ENCODE data around the gene PML. TPM values are rescaled to one million over a fixed set of nuclear protein-coding genes. Genes with fewer than 3 reads are reported as not detected.
"Not testable (repeated sequence)": the region's sequence is repeated elsewhere in the genome, so short reads cannot be mapped to it uniquely, and the experiment has no call there.

PML gene
- total RNA-seq, 1 donor from 2014 or later: 28.8 TPM

DNA sequence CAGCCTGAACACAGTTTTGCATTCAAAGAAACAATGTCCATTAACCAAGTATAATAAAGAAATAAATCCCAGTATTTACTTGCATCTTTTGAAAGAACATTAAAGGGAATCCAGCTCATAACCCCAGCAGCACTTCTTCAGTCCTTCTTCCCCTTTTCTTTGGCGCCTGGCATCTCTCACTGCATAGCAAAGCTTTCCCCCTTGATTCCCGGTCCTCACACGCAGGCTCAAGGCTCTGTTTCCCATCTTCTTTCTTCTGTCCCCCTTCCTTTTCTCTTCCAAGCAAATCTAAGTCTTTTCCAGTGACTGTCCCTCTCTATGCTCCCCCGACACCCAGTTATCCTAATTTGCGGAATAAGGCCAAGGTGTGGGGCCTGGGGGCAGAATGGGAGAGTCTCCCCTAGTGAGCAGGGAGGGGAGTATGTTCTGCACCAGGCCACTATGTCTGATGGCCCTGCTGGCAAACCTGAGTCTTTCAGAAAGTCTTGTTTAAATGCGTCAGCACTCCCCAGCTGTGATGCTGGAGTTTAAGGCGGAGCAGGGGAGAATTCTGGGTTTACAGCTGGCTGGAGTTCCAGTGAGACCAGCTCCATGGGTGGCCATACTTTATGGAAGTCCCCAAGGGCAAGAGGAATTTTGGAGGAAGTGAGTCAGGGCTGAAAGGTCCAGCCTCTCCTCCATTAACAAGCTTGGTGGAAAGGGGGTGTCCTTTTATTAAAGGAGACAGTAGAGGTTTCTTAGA is 45.8 kb downstream of the PML start:
- ATAC-seq: no peak

DNA sequence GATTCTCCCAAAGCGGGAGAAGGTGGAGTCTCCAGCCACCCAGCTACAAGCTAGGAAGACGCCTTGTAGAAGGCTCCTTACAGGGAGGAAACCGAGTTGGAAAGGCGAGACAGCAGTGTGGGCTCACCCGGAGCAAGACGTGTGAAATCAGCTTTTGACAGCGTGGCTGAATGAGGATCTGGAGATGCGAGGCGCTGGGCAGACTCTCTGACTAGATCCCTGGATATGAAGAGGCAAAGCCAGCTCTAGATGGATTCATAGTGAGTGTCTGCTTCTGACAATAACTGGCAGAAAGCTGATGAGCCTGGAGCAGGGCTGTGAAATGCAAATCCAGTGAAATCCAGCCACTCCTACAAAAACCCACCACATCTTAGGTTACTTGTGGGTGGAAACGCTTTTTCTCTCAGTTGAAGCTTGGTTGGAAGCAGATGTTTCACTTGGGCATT is 46.8 kb downstream of the PML start:
- ATAC-seq: no peak

DNA sequence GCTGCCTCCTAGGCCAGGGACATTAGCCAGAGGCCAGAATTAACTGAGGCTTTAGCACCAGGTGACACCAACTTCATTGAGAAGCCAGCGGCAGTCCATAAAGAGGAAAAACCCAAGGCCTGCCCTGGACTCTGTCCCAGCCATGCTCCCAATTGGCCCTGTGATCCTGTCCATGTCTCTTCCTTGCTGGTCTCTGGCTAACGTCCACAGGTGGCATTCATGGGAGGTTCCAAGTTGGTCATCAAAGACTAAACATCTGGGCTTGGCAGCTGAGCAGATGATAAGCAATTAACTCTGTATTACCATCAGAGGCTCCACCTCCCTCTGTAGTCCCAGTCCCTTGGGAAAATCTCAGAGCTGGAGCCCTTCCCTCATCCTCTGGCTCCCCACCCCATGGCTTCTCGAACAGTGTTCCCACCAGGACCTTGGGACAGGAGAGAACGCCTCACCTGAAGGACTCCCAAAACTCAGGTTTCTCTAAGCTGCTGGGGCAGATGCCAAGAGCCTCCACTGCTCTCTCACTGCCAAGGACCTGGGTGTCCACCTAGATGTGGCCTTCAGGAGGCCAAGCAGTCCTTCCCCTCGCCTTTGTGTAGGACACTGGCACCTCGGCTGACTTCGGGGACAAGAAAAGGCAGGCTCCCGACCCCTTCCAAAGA is 47.4 kb downstream of the PML start:
- ATAC-seq: no peak

DNA sequence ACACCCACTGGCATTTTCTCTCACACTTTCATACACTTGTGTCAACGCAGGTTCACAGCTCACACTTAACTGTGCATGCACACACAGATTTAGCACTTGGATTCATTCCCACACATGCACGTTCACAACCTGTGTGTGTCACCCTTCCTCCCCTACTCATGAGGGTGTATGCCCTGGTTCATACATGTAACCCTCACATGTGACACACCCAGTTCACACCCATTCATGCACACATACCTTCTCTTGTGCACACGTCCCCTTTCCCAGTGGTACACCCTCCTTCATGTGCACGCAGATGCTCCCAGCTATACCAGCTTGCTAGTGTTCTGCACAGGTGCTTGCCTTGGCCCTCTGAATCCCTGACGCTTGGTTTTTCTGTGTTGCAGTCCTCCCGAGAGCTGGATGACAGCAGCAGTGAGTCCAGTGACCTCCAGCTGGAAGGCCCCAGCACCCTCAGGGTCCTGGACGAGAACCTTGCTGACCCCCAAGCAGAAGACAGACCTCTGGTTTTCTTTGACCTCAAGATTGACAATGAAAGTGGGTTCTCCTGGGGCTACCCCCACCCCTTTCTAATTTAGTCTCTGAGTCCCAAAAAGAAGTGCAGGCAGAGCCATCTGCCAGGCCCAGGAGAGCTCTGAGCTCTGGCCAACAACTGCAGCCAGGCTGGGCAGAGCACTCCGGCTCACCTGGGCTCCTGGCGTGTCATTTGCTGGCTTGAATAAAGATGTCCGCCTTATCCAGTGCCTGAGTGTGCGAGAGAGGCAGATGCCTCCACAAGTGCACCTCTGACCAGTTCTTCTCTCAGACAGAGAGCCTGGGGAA is 48.3 kb downstream of the PML start:
- no peak for ATAC-seq

DNA sequence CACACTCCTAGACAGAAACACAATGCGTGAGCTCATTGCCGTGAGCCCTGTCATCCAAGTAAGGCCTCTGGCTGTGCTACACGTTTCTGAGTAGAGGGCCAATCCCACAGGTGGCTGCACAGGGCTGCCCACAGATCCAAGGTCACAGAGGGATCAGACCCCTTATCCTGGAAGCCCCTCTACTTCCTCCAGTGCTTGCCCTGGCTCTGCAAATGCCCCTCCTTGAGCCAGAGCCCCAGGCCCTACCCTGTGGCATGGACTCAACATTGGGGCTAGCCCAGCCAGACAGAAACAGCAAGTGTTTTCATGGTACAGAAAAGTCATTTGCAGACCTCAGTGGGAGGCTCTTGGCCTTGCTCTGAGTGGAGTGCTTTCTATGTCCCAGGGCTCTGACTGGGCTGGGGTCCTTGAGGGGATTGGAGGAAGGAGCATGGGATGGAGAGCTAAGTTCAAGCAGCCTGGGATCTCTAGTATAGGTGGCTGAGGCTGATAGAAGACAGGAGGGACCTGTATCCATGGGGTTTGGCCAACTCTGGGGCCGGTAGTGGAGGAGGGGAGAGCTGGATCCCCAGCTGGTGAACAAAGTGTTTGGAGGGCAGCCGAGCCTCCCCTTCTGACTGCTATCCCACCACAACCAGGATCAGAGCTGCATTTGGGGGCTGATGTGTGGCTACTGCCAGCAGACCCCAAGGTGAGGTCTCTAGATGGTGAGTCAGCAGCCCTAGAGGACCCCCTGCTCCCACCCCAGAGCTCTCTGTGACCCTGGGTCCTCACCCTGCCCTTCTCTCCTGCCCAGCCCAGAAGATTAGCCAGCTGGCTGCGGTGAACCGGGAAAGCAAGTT is 49.1 kb downstream of the PML start:
- no peak for ATAC-seq

DNA sequence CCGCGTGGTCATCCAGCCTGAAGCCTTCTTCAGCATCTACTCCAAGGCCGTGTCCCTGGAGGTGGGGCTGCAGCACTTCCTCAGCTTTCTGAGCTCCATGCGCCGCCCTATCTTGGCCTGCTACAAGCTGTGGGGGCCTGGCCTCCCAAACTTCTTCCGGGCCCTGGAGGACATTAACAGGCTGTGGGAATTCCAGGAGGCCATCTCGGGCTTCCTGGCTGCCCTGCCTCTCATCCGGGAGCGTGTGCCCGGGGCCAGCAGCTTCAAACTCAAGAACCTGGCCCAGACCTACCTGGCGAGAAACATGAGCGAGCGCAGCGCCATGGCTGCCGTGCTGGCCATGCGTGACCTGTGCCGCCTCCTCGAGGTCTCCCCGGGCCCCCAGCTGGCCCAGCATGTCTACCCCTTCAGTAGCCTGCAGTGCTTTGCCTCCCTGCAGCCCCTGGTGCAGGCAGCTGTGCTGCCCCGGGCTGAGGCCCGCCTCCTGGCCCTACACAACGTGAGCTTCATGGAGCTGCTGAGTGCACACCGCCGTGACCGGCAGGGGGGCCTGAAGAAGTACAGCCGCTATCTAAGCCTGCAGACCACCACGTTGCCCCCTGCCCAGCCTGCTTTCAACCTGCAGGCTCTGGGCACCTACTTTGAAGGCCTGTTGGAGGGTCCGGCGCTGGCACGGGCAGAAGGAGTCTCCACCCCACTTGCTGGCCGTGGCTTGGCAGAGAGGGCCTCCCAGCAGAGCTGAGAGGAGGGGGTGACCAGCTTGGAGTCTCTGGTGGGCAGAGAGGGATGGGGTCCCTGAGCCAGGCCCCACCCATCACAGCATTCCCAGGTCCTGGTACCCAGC is 50.0 kb downstream of the PML start:
- no peak for ATAC-seq

DNA sequence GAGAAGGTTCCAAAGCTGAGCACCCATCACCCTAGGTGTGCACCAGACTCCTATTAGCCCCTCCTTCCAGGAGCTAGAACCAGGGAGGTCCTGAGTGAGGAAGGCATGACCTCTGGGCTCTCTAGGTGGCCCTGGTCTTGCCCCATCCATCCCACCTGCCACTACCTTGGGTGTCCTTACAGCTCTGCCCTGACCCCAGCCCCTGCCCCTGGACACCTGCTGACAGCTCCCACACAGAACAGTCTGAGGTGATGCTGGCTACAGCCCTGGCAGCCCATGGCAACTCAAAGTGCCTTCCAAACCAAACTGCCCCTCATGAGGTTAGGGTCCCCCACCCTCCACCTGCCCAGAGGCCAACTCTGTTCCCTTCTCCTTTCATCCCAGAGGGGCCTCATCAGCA is 50.7 kb downstream of the PML start:
- ATAC-seq: no peak

DNA sequence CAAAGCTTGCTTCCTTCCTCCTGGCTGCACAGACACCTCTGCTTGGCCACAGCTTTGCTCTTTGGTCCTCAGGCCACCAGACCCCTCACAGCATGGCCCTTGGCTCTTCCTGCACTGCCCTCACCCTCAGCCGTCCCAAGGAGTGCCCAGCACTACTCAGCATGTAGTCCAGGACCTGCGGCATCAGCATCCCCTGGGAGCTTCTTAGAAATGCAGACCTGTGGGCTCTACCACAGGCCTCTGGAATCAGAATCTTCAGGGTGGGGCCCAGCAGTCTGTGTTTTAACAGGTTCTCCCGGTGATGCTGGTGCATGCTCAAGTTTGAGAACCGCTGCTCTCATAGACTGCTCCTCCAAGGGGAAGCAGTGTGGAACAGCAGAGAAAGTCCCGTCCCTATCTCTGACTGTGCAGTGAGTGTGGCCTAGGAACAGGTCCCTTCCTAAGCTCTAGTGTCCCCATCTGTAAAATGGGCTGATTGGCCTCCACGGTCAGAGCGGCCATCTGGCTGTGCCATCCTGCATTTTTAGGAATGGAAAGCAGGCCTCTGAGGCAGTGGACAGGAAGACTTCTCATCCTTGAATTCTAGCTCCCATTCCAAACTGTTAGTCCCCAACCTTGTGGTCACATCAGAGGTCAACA is 51.2 kb downstream of the PML start:
- no peak for ATAC-seq

DNA sequence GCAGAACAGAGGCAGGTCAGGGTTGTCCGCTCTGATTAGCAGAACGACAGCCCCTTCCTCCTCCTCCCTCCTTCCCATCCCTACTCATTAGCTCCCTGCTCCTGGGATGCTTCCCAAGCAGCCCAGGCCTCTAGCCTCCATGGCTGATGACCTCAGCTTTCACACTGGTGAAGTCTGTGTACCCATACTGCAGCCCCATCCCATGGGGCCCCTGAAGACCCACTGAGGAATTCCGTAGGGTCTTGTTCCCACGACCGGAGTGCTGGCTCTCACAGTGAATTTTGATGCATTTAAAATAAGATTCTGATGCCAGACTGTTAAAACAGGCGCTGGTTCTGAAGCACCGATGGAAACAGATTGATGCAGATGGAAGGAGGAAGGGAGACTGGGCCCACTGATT is 51.8 kb downstream of the PML start:
- ATAC-seq: no peak

DNA sequence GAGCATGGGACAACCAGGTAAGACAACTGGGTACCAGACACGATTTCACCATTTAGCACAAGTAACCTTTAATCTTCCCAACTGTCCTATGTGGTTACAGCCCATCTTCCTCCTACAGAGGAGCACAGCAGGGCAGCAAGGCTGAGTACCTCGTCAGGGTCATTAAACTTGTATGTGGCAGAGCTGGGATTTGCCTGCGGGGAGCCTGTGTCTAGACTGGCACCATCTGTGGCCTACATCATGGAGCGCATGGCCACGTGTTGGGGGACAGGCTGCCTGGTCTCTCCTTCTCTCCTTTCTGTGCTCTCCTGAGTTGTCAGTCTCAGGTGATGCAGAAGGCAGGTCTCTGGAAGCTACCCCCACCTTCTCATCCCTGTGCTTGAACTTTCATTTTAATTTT is 55.6 kb downstream of the PML start:
- ATAC-seq: no peak

DNA sequence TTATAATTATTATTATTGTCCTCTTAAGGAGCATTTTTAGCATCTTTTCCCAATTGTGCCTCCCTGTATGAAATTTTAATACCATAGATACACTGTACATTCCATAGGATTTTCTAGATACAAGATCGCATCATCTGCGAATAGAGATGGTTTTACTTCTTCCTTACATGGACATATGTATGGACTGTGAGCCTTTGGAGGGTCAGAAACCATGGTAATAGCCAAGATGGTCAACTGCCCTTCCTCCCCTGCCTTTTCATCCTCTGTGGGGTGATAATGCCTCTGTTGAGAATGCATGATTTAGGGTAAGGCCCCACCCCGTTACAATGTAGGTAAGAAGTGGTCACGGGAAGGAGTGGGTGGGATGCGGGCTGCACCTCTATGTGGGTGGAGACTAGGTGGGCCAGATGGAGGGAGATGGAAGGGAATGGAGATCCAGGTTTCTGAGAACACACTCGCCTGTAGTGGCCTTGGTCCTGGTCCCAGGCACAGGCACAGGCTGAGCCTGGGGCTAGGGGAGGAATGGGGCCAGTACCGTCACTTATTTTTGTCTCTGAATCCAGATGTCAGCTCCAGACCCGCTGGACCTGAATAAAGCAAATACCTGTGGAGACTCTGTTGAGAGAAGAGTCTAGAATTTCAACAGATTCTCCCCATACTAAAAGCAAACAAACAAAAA is 56.2 kb downstream of the PML start:
- ATAC-seq: no peak

DNA sequence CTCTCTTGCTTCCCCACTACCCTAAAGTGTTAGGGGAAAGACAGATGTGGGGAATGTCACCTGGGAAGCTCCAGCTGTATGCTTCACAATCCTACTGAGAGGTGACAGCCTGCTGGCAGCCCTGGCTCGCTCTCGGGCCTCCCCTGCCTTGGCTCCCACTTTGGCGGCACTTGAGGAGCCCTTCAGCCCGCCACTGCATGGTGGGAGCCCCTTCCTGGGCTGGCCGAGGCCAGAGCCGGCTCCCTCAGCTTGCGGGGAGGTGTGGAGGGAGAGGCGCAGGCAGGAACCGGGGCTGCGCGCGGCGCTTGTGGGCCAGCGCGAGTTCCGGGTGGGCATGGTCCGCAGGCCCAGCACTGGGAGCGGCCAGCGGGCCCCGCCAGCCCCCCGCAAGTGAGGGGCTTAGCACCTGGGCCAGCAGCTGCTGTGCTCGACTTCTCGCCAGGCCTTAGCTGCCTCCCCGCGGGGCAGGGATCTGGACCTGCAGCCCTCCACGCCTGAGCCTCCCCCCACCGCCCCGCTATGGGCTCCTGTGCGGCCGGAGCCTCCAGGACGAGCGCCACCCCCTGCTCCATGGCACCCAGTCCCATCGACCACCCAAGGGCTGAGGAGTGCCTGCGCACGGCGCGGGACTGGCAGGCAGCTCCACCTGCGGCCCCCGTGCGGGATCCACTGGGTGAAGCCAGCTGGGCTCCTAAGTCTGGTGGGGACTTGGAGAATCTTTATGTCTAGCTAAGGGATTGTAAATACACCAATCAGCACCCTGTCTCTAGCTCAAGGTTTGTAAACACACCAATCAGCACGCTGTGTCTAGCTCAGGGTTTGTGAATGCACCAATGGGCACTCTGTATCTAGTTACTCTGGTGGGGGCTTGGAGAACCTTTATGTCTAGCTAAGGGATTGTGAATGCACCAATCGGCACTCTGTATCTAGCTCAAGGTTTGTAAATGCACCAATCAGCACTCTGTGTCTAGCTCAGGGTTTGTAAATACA is 58.0 kb downstream of the PML start:
- not testable (repeated sequence) for ATAC-seq

DNA sequence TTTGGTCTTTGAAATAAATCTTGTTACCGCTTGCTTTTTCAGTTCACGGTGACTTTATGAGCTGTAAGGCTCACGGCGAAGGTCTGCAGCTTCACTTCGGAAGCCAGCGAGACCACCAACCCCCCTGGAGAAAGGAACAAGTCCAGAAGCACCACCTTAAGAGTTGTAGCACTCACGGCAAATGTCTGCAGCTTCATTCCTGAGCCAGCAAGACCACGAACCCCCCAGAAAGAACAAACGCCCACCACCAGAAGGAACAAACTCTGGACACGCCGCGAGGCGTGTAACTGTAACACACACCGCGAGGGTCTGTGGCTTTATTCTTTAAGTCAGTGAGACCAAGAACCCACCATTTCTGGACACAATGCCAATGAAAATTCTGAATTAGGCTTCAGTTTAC is 59.0 kb downstream of the PML start:
- no peak for ATAC-seq

DNA sequence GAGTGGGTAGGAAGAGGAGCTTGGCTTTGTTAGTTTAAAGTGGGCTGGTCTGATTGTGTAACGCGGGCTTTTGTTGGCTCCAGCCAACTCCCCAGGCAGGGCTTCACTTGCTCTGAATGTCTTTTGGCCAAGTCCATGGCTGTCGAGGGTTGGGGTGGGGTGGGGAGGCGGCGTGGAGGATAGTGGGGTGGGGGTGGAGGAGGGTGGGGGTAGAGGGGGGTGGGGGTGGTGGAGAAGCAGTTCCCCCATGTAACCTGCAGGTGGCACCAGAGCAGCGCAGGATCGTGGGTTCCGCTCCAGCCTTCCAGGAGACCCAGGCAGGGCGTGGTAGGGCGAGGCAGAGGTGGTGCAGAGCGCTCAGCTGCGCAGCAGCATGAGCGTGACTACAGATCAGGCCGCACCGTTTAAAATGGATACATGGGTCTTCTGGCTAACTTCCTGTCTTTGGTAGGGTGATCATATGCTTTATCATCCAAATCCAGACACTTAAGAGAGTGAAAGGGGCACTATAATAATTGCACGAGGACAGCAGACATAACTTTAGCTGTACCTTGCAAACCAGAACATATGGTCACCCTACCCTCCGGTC is 59.5 kb downstream of the PML start:
- ATAC-seq: peak; percentile 92

DNA sequence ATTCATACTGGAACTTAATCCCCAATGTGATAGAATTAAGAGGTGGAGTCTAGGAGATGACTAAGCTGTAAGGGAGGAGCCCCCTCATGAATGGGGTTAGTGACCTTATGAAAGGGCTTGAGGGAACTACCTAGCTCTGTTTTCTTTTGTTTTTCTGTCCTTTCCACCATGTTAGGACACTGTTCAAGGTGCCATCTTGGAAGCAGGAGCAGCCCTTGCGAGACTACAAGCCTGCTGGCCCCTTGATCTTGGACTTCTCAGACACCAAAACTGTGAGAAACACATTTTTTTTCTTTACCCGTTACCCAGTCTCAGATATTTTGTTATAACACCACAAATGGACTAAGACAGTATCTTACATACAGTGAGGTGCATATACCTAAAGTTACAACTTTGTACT is 61.3 kb downstream of the PML start:
- ATAC-seq: no peak

DNA sequence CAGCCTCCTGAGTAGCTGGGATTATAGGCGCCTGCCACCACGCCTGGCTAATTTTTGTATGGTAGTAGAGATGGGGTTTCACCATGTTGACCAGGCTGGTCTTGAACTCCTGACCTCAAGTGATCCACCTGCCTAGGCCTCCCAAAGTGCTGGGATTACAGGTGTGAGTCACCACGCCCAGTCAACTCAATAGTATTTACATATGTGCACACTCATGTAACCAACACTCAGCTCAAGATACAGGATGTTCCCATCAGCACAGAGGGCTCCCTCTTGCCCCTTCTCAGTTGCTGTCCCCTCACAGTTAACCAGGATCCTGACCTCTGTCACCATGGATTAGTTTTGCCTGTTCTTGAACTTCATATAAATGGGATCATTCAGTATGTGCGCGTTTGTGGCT is 61.8 kb downstream of the PML start:
- ATAC-seq: not testable (repeated sequence)

DNA sequence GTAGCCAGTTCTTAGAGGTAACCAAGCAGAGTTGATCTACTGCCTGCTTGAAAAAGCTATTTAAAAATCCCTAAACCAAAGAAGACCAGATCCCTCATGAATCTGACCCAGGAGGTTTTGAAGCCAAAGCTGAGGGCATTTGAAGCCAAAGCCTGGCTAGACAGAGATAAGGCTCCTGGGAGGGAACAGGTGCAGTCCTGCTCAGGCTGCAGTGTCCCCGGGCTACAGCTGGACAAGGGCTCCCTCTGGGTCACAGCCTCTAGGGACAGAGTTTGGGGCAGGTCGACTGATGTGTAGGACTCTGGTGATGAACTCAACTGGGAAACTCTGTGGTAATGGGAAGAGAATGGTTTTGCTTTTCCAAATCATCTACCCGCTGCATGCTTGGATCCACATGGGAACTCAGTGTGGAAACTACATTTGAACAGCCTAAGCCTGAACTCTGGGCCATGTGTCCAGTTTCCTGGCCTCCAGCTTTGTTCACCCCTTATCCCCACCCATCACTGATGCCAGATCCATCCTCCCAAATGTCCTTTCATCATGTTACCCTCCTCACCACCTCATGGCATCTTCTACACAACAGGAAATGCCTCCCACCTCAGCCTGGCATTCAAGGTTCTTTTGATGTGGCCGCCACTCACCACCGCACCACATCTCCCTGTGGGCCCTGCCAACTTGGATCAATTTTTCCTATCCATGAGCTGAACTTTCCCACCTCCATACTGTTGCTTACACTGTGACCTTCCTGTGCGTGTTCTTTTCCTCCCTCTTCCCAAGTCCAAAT is 64.7 kb downstream of the PML start:
- ATAC-seq: not testable (repeated sequence)

DNA sequence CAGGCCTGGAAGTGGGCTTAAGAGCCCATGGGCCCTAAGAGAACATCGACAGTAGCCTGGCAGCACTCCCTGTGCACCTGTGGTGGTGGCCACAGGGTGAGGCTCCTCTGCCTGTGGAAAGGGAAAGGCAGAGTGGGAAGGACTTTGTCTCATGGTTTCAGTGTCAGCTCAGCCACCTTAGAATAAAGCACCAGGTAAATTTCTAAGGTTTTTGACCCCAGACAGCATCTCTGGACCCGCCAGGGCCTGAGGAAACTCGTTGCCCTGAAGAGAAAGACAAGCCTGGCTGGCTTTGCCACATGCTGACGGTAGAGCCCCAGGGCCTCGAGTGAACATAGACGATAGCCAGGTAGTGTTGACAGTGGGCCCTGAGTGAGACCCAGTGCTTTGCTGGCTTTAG is 65.7 kb downstream of the PML start:
- no peak for ATAC-seq

All from esophagus mucosa (tissue), 1 donor.